HG03175 (cell line): ENCODE results near the gene CHI3L1.

Source experiments
- ATAC-seq: cut with Tn5 transposase; IDR thresholded peaks from one replicate; pipeline ENCODE4 v1.9.1; 2021; ENCODE audit warnings: mild to moderate bottlenecking, moderate library complexity; ENCODE audit not compliant: unreplicated experiment

Gene CHI3L1

DNA sequence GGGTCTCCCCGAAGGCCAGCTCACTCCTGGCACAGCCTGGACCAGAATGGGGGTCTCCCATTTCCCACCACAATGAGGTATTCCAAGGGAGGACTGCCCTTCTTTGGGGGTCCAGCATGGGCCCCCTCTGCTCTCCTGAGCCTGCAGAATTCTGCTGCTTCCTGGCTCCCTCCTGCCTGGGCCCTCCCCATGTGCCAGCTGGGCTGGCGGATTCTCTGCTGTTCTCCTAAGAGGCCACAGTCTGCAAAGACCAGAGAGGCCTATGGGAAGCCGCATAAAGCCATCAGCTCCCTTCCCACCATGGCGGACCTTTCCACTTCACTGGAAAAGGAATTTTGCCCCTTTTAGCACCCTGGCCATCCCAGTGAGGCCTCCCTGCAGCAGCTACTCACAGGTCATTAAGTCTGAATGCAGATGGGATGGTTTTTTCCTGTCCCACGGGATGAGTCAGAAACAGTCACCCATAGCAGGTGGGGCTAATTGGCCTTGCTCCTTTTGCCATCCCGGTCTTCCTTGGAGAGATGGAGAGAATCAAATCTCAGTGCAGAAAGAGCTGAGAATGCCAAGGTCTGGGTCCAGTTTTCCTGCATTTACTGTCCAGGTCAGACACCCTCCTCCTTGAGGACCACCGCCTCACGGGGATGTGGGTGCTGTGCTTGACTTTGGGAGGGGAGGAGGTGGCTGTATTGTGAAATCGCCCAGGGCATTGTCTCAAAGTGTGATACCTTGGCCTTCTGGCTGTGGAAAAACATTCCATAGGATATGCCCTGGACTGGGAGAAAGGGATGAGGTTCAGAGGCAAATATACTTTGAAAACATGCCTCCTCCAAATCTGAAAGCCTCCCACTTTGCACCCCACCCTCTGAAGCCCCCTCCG lies 34.1 kb downstream of the CHI3L1 start:
- ATAC-seq = no peak

DNA sequence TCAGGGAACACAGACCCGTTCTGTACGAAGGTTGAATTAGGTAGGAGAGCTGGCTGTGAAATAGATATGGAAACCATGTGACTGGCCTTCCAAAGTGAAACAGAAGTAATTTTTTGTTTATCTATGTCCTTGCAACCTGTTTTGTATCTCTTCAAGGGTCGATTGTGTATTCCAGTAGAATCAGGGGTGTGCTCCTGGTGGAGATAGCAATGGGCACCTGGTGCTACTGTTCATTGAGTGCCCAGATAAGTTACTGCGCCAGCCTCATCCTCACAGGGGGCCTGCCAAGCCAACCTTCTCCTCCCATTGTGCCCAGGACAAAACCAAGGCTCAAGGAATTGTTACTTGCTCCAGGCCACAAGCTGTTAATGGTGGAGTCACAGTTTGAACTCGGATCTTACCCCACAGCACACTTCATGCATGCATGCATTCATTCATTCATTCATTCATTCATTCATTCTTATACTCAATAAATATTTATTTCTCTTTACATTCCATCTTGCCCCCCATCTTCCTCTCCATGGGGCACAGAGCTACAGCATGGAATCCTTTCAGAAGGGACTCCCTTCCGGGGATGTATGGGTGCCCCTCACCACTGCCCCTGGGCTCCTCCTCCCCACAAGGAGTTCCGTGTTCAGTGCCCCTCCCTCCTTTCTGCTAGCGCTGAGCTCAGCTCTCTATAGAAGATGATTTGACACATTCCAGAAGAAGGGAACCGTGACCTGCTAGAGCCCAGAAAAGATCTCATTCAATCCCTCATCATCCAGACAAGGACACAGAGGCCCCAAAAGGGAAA lies 34.9 kb downstream of the CHI3L1 start:
- no peak for ATAC-seq

DNA sequence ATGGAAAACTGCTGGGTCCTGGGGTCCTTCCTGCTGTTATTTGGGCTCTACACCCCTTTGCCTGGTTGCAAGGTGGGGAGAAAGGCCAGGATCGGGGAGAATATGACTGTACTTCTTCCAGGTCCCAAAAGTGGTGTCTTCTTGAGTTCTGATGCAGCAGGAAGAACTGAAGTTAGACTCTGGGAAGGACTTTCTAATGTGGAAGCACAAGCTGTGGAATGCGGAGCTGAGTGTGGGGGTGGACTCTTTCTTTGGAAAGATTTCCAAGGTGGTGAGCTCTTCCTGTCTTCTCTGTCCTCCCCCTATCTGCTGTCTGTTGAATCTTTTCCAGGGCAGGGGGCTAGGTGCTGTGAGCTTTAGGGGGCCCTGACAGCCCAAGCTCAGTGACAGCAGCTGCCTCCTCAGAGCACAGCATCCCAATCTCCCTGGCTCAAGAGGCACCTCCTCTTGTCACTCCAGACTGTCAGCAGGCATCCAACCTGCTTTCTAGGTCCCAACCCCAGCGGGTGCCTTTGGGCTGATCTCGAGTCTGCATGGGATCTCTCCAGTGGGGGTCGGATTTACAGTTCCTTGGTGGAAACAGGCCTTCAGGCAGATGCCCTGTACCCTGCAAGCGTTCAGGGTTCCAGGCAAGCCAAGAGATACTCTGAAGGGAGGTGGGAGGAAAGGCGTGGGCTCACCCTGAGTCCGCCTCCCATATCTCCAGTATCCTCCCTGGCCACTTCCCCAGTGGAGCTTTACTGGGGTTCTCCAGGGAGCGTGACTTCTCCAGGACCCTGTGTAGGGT lies 35.8 kb downstream of the CHI3L1 start:
- no peak for ATAC-seq

DNA sequence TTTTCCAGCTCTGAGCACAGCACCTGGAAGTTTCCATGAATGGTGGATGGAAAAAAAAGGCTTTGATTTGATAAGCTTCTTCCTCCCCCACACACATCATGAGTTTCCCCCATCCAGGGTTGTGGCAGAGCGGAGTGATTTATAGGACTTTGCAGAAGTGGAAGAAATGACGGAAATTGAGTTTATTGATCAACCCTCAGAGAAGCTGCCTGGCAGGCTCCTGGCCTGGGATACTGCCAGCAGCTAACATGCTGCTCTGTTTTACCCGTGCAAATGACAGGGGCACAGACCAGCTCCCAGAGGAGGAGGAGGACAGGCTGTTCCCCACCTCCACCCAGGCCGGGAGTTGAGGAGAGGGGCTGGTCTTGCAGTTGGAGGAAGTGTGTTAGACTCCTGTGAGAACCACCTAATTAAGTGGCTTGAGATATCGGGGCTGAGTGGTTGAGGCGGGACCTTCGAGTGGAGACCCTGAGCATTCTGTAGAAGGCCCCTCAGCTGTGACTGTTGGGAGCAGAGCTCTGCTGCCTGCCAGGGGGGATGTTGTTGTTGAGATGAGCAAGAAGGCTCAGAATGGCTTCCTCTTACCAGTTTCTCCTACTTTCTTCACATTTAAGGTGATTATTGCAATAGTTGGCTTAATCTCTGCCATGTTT lies 37.2 kb downstream of the CHI3L1 start:
- ATAC-seq = no peak

DNA sequence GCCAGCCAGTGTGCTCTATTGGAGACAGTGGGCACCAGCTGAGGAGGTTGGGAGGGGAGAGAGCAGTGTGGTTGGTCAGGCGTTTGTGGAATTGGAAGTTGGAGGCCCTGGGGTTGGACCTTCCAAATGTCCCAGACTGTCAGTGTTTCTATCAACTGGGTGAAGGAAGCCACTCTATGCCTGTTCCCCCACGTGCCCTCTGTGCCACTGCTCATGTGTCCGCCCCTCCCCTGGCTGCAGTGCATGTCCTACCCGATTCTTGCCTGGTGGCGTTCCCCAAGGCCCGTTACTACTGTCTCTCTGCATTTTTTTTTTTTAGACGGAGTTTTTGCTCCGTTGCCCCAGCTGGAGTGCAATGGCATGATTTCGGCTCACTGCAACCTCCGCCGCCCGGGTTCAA lies 37.9 kb downstream of the CHI3L1 start:
- no peak for ATAC-seq

DNA sequence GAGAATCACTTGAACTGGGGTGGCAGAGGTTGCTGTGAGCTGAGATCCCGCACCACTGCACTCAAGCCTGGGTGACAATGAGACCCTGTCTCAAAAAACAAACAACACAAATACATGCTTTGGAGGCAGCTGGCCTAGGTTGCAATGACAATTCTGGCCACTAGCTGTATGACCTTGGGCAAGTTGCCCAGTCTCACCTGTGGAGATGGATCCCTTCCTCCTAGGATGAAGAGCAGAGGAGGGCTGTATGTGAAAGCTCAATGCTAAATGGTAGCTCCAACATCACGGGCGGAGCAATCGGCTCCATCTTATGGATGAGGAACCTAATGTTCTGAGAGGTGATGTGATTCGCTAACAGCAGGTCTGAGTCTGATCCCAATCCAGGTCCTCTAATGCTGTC lies 38.4 kb downstream of the CHI3L1 start:
- no peak for ATAC-seq

DNA sequence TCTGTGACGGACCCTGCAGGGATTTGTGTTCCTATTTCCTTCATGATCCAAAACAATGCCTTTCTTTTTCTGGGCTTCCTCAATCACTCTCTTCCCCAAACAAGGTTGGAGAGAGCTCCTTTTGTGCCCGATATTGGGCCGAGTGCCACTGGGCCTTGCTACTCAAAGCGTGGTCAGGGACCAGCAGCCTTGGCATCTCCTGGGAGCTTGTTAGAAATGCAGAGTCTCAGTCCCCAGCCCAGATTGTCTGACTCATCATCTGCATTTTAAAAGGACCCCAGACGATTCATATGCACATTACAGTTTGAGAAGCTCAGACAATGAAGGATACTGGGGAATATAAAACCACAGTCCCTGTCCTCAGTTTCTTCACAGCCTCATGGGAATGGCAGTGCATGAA lies 39.1 kb downstream of the CHI3L1 start:
- no peak for ATAC-seq

DNA sequence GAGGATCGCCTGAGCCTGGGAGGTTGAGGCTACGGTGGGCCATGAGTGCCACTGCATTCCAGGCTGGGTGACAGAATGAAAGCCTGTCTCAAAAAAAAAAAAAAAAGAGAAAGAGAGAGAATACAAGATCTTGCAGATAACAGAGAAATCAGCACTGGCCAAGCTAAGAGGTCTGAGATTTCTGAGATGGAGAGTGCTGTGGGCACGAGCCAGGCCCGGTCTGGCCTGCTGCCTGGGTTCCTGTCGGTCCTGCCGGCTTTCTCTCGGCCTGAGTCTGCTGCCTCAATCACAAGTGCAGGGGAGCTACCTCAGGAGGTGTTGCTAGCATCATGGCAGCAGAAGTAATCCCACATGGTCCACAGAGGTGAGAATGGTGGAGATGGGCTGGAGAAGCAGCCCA lies 40.0 kb downstream of the CHI3L1 start:
- ATAC-seq = no peak

DNA sequence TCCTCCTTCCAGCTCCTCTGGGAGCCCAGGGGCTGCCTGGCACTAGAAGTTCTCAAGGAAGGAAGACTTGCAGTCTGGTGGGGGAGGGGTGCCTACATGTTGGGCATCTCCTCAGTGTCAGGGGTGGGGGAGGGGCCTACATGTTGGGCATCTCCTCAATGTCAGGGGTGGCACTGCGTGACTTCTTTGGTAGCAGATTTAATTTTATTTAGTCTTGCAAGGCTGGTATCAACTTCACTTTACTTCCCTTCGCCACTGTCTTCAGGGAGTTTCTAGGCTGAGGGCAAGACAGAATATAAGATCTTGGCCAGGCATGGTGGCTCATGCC lies 40.5 kb downstream of the CHI3L1 start:
- ATAC-seq = no peak

DNA sequence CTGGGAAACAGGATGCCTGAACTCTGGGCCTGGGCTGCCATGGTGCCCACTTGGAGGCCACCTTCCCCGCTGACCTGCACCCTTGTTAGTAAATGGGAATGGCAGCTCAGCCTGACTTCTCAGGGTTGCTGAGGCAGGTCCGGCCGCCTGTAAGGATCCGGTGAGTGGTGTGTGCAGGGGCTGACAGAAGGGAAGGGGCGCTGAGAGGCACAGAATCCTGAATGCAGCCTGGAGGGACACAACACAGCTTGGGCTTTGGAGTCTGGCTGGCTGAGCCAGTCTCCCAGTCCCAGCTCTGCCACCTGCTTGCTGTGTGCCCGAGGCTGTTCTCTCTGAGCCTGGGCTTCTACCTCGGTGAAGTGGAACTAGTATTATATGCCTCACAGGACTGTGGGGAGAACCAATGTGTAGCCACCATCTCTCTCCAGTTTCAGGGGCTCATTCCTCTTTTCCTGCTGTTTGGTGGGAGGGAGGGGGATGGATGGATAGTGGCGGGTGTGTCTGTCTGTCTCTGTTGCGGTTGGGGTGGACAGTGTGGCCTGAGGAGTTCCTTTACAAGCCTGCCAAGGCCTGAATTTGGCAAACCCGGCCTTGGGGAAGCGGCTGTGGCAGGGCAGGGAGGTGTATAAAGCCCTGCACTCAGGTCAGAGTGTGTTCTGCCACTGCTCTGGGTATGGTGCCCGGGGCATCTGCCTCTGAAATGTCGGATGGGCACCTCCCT lies 41.0 kb downstream of the CHI3L1 start:
- ATAC-seq = no peak

DNA sequence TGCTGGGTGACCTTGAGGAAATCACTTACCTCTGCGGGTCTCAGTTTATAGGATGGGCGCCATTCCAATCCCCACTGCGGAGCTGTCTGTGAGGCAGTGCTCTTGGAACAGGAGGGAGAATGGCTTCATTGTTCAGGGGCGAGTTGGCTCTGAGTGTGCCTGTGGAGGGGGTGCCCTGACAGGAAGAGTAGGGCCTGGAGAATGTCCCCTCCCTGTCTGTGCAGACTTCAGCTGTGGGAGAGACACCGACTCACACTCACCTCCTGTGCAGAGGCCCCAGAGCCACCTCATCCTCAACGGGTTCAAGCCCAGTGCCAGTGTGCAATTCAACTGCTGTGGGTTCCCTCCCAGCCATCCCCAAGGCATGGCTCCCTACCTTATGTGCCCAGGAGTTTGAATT lies 41.8 kb downstream of the CHI3L1 start:
- no peak for ATAC-seq

DNA sequence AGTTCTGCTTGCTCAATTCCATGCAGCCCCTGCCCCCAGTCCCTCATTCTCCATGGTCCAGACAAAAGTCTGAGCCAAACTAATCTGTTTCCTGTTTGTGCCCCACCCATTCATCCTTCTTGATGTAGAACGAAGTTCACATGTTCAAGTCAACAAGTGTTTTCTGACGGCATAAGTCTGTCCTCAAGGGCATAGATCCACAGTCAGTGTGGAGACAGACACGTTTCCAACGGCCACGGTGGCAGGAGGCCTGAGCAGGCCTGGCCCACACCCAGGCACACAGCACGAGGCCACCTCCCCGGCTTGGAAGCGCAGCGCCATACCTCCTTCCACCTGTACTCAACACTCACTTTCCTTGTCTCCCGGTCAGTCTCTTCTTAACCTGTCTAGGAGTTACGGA lies 42.9 kb downstream of the CHI3L1 start:
- ATAC-seq = no peak

DNA sequence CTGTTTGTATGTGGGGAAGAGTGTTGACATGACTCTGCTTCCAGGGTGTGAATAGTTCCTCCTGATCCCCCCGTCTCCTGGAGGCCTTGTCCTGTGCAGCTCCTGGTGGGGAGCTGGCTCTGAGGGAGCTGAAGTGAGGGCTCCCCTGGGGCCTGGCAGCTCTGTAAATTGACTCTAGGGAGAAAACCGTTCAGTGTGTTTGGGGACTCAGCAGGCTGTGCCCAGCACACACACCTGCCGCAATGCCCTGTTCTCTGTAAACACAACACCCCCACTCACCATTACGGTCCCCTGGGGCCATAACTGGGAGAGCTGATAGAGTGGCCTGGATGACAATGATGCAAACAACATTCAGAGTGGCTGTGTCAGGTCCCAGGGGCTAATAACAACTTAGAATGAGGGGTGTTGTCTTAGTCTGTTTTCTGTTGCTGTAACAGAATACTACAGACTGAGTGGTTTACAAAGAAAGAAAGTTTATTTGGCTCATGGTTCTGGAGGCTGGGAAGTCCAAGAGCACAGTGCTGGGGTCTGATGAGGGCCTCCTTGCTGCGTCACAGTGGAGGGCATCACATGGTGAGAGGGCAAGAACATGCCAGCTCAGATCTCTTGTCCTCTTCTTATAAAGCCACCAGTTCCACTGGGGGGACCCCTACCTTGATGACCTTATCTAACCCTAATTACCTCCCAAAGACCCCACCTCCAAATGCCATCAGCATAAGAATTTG lies 43.7 kb downstream of the CHI3L1 start:
- ATAC-seq = no peak

DNA sequence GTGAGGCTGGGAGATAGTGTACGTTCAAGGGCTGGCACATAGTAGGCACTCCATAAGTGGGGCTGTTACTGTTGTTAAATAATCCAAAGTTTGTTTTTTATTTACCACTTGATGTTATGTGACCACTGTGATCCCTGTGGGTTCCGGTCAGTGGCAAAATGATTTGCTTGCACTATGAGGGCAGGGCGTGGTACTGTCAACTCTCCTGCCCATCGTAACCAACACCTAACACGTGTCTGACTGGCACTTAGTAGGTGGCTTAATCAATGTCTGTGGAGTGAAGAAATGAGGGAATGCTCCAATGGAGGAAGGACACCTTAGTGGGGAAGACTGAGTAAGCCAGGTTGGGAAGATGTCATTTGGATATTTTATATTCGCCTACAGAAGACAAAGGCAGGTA lies 44.4 kb downstream of the CHI3L1 start:
- no peak for ATAC-seq

DNA sequence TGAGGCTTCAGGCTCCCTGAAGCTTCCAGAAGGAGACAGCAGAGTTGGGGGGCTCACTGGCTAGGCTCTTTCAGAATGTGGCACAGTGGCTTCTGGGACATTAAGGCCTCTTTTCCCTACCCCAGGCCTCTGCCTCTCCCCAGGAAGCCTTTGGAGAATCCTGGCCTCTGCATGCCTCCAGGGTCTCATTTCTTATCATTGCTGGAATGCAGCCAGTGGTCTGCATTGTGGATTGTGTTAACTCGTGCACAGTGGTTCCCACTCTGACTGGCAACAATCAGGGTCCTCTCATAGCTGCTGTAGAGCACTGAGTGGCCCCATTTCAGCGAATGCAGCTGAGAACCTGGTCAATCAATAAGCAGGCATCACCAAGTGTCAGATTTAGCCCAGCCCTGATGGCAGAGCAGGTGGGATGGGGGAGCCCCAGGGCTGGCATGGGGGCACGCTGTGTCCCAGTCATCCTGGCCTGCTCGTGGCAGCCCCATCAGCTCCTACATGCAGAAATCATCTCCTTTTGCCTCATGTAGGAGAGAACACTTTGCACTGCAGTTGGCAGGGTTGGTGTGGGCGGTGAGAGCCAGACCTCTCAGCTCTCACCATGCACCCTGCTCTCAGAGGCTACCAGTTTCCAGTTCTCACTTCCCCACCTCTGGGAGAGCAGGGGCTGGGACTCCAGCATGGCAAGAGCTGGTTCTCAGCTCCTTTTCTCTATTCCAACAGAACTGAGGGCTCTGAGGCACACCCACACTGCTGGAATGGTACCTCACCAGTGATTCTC lies 45.6 kb downstream of the CHI3L1 start:
- no peak for ATAC-seq

DNA sequence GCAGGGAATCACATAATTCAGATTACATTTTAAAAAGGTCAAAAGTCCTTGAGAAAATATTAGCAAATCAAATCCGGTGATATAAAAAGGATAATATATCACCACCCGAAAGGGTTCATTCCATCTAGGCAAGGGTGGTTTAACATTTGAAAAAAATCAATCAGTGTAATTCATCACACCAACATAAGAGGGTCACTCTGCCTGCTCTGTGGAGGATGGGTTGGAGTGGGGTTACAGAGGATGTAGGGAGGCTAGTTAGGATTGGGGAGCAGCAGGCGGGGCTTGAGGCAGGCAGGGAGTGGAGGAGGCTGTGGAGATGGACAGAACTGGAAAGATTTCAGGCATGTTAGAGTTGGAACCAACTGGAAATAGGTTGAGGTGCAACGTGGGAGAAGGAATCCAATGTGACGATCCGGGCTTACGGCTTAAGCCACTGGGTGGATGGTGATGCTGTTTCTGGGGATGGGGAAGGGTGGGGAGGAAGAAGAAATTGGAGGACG lies 46.5 kb downstream of the CHI3L1 start:
- ATAC-seq = no peak

DNA sequence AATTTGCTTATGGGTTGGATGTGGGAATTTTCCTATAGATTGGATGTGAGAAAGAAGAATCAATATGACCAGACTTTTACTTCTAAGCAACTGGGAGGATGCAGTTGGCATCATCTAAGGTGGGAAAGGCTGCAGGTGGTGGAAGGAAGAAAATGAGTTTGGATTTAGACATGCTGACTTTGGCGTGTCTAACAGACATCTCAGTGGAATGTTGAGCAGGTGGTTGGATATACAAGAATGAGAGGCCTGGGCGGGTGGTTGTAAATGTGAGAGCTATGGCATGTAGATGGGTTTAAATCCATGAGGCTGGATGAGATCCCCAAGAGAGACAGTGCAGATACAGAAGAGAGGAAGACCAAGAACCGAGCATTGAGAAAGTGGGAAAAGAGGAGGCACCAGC lies 48.4 kb downstream of the CHI3L1 start:
- ATAC-seq = no peak

DNA sequence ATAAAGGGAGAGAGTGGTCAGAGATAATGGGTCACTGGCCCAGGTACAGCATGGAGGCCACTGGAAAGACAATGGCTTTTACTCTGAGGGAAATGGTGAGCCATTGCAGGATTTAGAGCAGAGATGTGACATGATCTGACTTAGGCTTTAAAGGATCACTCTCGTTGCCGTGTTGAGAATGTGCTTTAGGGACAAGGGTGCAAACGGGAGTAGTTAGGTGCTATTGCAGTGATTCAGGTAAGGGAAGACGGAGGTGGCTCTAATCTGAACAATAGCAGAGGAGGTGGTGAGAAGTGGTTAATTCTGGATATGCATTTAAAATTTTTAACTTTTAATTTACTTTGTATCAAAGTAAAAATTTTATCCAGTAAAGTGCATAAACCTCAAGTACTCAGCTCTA lies 49.2 kb downstream of the CHI3L1 start:
- no peak for ATAC-seq
